ENCODE data around the gene FAM98C.

GRCh38 chr19:38387550-38388348 lies 15.1 kb upstream of the FAM98C start, which contains the start of gene GGN:
- TF ChIP-seq CTCF (IDR thresholded peaks at IDR 0.05) (no peak), POLR2A (IDR thresholded peaks at IDR 0.05) (peak; percentile 46)

Data from right lobe of liver (tissue), 4 donors.